ENCODE measurements around the gene IRF8. TPM values are rescaled to one million over a fixed set of nuclear protein-coding genes. Genes with fewer than 3 reads are reported as not detected.

Gene IRF8
- total RNA-seq, 3 donors from 2014 or later (not counting 1 experiment from before 2014, with no cell fraction given): 101 to 167 (median 122) TPM

DNA sequence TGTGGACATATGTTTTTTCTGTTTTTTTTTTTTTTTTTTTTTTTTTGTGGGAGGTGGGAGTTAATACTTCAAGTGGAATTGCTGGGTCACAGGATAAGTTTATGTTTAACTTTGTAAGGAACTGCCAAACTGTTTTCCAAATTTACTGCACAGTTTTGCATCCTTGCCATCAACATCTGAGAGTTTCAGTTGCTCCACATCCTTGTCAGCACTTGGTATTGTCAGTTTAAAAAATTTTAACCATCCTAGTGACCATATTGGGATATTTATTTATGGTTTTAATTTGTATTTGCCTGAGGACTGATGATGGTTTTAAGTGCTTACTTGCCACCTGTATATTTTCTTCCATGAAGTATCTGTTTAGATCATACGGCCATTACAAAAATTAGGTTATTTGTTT, 34.0 kb upstream of the IRF8 start:
- WGBS (ENCODE audit: insufficient coverage): 100% methylated on average over 1 of the region's 1 CpG
- Histone ChIP-seq H3K27me3 (ENCODE audit: control insufficient read depth, insufficient read depth, low read length) (no peaks in the 10 kb centered on the region), H3K9me3 (ENCODE audit: control insufficient read depth, insufficient read depth, low read length) (no peaks in the 10 kb centered on the region), H3K36me3 (ENCODE audit: control insufficient read depth, insufficient read depth, low read length) (no peaks in the 10 kb centered on the region), H3K4me3 (ENCODE audit: low read length) (no peak overlapping the region), H3K27ac (ENCODE audit: low read length) (no peak overlapping the region), H3K4me1 (ENCODE audit: control insufficient read depth, insufficient read depth, low read length) (peaks cover 16% of the 10 kb centered on the region)
- intact Hi-C loops (cut with micrococcal nuclease): no loop called here
- no peak for DNase-seq
- Mint-ChIP-seq H3K27me3 (ENCODE audit: low read depth in 2 of 2) (peaks cover 6 to 7% of the 10 kb centered on the region in 2 donors), H3K4me1 (peaks cover 0 to 11% of the 10 kb centered on the region in 2 donors), H3K36me3 (no peaks in the 10 kb centered on the region), H3K27ac (no peak overlapping the region), H3K4me3 (no peak overlapping the region), H3K9me3 (no peaks in the 10 kb centered on the region)
- ATAC-seq: no peak
- TF ChIP-seq, protein P1, sequence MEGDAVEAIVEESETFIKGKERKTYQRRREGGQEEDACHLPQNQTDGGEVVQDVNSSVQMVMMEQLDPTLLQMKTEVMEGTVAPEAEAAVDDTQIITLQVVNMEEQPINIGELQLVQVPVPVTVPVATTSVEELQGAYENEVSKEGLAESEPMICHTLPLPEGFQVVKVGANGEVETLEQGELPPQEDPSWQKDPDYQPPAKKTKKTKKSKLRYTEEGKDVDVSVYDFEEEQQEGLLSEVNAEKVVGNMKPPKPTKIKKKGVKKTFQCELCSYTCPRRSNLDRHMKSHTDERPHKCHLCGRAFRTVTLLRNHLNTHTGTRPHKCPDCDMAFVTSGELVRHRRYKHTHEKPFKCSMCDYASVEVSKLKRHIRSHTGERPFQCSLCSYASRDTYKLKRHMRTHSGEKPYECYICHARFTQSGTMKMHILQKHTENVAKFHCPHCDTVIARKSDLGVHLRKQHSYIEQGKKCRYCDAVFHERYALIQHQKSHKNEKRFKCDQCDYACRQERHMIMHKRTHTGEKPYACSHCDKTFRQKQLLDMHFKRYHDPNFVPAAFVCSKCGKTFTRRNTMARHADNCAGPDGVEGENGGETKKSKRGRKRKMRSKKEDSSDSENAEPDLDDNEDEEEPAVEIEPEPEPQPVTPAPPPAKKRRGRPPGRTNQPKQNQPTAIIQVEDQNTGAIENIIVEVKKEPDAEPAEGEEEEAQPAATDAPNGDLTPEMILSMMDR (IDR thresholded peaks at IDR 0.05): no peak

DNA sequence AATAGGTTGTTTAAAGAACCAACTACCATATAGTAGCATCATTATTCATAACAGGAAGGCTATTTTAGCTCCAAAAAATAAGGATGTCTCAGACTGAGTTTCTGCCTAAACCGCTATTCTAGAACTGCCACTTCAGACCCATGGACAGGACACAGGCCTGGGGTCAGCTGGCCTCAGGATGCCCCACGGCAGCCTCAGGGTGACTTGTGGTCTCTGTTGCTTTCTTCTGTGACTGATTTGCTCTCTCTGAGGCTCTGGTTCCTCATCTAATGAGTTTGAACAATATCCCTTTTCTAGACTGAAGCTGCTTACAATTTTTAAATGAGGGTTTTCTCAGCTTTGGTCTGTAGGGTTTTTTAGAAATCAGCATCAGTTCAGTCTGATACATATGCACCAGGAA, 31.8 kb upstream of the IRF8 start:
- Histone ChIP-seq H3K4me3 (ENCODE audit: low read length) (no peak overlapping the region), H3K4me1 (ENCODE audit: control insufficient read depth, insufficient read depth, low read length) (peaks cover 18% of the 10 kb centered on the region), H3K27ac (ENCODE audit: low read length) (no peak overlapping the region), H3K27me3 (ENCODE audit: control insufficient read depth, insufficient read depth, low read length) (no peaks in the 10 kb centered on the region), H3K9me3 (ENCODE audit: control insufficient read depth, insufficient read depth, low read length) (no peaks in the 10 kb centered on the region), H3K36me3 (ENCODE audit: control insufficient read depth, insufficient read depth, low read length) (no peaks in the 10 kb centered on the region)
- intact Hi-C loops (cut with micrococcal nuclease): no loop called here
- DNase-seq (no peak), ATAC-seq (no peak)
- Mint-ChIP-seq H3K27ac (no peak overlapping the region), H3K4me1 (peaks cover 0 to 16% of the 10 kb centered on the region in 2 donors), H3K27me3 (ENCODE audit: low read depth in 2 of 2) (peaks cover 14 to 19% of the 10 kb centered on the region in 2 donors), H3K9me3 (no peaks in the 10 kb centered on the region), H3K4me3 (no peak overlapping the region), H3K36me3 (no peaks in the 10 kb centered on the region)
- TF ChIP-seq, protein P1 (IDR thresholded peaks at IDR 0.05): no peak
- WGBS (ENCODE audit: insufficient coverage): 73% methylated on average over 2 of the region's 2 CpGs

- Histone ChIP-seq H3K27ac (ENCODE audit: low read length) (no peak overlapping the region), H3K9me3 (ENCODE audit: control insufficient read depth, insufficient read depth, low read length) (no peaks in the 10 kb centered on the region), H3K4me1 (ENCODE audit: control insufficient read depth, insufficient read depth, low read length) (peaks cover 27% of the 10 kb centered on the region), H3K4me3 (ENCODE audit: low read length) (no peak overlapping the region), H3K36me3 (ENCODE audit: control insufficient read depth, insufficient read depth, low read length) (no peaks in the 10 kb centered on the region), H3K27me3 (ENCODE audit: control insufficient read depth, insufficient read depth, low read length) (no peaks in the 10 kb centered on the region)
- 75% methylated on average over 8 of the region's 8 CpGs for WGBS (ENCODE audit: insufficient coverage)
- ATAC-seq (no peak), DNase-seq (no peak)
- H3K9me3 Mint-ChIP-seq: no peaks in the 10 kb centered on the region
- H3K27me3 Mint-ChIP-seq (ENCODE audit: low read depth in 2 of 2): peaks cover 14 to 19% of the 10 kb centered on the region in 2 donors
- H3K27ac Mint-ChIP-seq: no peak overlapping the region
- intact Hi-C loops (cut with micrococcal nuclease): no loop called here
- H3K4me1 Mint-ChIP-seq: peaks cover 11 to 21% of the 10 kb centered on the region in 2 donors
- no peaks in the 10 kb centered on the region for H3K36me3 Mint-ChIP-seq
- H3K4me3 Mint-ChIP-seq: no peak overlapping the region
- TF ChIP-seq, protein P1 (IDR thresholded peaks at IDR 0.05): no peak
Observed at GRCh38 chr16:85868495-85868894, 30.5 kb upstream of the IRF8 start.

DNA sequence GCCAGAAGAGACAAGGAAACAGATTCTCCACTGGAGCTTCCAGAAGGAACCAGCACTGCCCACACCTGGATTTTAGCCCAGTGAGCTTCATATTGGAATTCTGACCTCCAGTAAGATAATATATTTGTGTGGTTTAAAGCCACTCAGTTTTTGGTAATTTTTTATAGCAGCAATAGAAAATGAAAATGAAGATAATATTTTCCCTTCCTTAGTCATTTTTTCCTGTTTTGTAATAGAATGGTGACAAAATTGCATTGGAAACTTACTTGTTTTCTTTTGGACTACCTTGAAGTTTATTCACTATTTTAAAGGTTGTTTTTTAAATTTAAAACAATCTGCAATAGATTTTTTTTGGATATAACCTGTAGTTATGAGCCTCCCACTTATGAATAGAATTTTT, 29.8 kb upstream of the IRF8 start:
- intact Hi-C loops (cut with micrococcal nuclease): no loop called here
- no peak overlapping the region for H3K4me3 ChIP-seq (ENCODE audit: low read length)
- Mint-ChIP-seq H3K27ac (no peak overlapping the region), H3K36me3 (no peaks in the 10 kb centered on the region), H3K4me3 (no peak overlapping the region), H3K27me3 (ENCODE audit: low read depth in 2 of 2) (peaks cover 14 to 19% of the 10 kb centered on the region in 2 donors), H3K9me3 (no peaks in the 10 kb centered on the region), H3K4me1 (peaks cover 16 to 22% of the 10 kb centered on the region in 2 donors)
- no peaks in the 10 kb centered on the region for H3K27me3 ChIP-seq (ENCODE audit: control insufficient read depth, insufficient read depth, low read length)
- ATAC-seq (no peak), DNase-seq (no peak)
- no peak overlapping the region for H3K27ac ChIP-seq (ENCODE audit: low read length)
- TF ChIP-seq, protein P1 (IDR thresholded peaks at IDR 0.05): no peak
- peaks cover 29% of the 10 kb centered on the region for H3K4me1 ChIP-seq (ENCODE audit: control insufficient read depth, insufficient read depth, low read length)
- no peaks in the 10 kb centered on the region for H3K9me3 ChIP-seq (ENCODE audit: control insufficient read depth, insufficient read depth, low read length)
- H3K36me3 ChIP-seq (ENCODE audit: control insufficient read depth, insufficient read depth, low read length): no peaks in the 10 kb centered on the region

Measured in natural killer cell (primary cell).